ENCODE results near the gene STK35.

Gene STK35

GRCh38 chr20:2053615-2054014 is 48.0 kb upstream of the STK35 start:
- Histone ChIP-seq H4K20me1 (ENCODE audit: insufficient read depth, low read length) (no peaks in the 10 kb centered on the region), H2AFZ (ENCODE audit: low read depth, low read length) (no peak overlapping the region), H3K27me3 (ENCODE audit: insufficient read depth, low read length, poor library complexity) (peaks cover 9% of the 10 kb centered on the region), H3K79me2 (ENCODE audit: insufficient read depth, low read length) (no peaks in the 10 kb centered on the region), H3K4me1 (ENCODE audit: insufficient read depth, low read length) (no peaks in the 10 kb centered on the region), H3K4me2 (ENCODE audit: insufficient read depth, low read length) (no peak overlapping the region), H3K27ac (ENCODE audit: low read length) (no peak overlapping the region), H3K4me3 (ENCODE audit: low read depth in 1 of 2, low read length in 2 of 2) (no peak overlapping the region), H3K9me3 (ENCODE audit: insufficient read depth, low read length, severe bottlenecking) (no peaks in the 10 kb centered on the region), H3K9ac (ENCODE audit: low read depth, low read length) (no peak overlapping the region), H3K36me3 (ENCODE audit: insufficient read depth, low read length) (no peaks in the 10 kb centered on the region)
- no peak for DNase-seq
- no peak for ATAC-seq (ENCODE audit: insufficient read depth, low read depth)
- TF ChIP-seq, protein P1, sequence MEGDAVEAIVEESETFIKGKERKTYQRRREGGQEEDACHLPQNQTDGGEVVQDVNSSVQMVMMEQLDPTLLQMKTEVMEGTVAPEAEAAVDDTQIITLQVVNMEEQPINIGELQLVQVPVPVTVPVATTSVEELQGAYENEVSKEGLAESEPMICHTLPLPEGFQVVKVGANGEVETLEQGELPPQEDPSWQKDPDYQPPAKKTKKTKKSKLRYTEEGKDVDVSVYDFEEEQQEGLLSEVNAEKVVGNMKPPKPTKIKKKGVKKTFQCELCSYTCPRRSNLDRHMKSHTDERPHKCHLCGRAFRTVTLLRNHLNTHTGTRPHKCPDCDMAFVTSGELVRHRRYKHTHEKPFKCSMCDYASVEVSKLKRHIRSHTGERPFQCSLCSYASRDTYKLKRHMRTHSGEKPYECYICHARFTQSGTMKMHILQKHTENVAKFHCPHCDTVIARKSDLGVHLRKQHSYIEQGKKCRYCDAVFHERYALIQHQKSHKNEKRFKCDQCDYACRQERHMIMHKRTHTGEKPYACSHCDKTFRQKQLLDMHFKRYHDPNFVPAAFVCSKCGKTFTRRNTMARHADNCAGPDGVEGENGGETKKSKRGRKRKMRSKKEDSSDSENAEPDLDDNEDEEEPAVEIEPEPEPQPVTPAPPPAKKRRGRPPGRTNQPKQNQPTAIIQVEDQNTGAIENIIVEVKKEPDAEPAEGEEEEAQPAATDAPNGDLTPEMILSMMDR (IDR thresholded peaks at IDR 0.05; ENCODE audit: borderline replicate concordance, extremely low read depth, low read length, poor library complexity, severe bottlenecking) = no peak
- no peak for TF ChIP-seq EZH2 (IDR thresholded peaks at IDR 0.05; ENCODE audit: borderline replicate concordance, low read depth, low read length, severe bottlenecking)

GRCh38 chr20:2054911-2055310 is 46.7 kb upstream of the STK35 start:
- H3K36me3 ChIP-seq (ENCODE audit: insufficient read depth, low read length) = no peaks in the 10 kb centered on the region
- TF ChIP-seq, protein P1 (IDR thresholded peaks at IDR 0.05; ENCODE audit: borderline replicate concordance, extremely low read depth, low read length, poor library complexity, severe bottlenecking) = no peak
- H2AFZ ChIP-seq (ENCODE audit: low read depth, low read length) = no peak overlapping the region
- H4K20me1 ChIP-seq (ENCODE audit: insufficient read depth, low read length) = no peaks in the 10 kb centered on the region
- H3K9ac ChIP-seq (ENCODE audit: low read depth, low read length) = no peak overlapping the region
- H3K27me3 ChIP-seq (ENCODE audit: insufficient read depth, low read length, poor library complexity) = no peaks in the 10 kb centered on the region
- no peaks in the 10 kb centered on the region for H3K79me2 ChIP-seq (ENCODE audit: insufficient read depth, low read length)
- no peak overlapping the region for H3K4me3 ChIP-seq (ENCODE audit: low read depth in 1 of 2, low read length in 2 of 2)
- H3K27ac ChIP-seq (ENCODE audit: low read length) = no peak overlapping the region
- no peaks in the 10 kb centered on the region for H3K9me3 ChIP-seq (ENCODE audit: insufficient read depth, low read length, severe bottlenecking)
- no peaks in the 10 kb centered on the region for H3K4me1 ChIP-seq (ENCODE audit: insufficient read depth, low read length)
- H3K4me2 ChIP-seq (ENCODE audit: insufficient read depth, low read length) = no peak overlapping the region
- ATAC-seq (ENCODE audit: insufficient read depth, low read depth) (no peak), DNase-seq (no peak)

DNA sequence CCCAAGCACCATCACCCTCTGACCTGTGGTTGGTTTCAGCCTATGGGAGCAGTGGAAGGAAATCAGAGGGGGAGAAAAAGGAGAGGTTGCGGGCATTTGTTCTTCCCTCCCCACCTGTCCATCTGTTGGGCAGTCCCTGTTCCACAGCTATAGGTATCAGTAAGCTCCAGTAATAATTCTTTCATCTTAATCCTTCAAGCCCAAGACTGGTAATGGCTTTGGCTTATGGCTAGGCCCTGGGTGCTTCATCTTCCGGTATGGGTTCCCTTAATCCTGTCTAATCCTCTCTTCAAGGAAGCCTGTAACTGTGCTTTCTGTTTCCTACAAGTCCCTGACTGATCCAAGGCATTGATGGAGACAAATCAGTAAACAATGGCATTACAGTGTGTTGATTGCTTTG is 42.2 kb upstream of the STK35 start:
- no peak overlapping the region for H3K9ac ChIP-seq (ENCODE audit: low read depth, low read length)
- H3K9me3 ChIP-seq (ENCODE audit: insufficient read depth, low read length, severe bottlenecking) = no peaks in the 10 kb centered on the region
- H3K27me3 ChIP-seq (ENCODE audit: insufficient read depth, low read length, poor library complexity) = no peaks in the 10 kb centered on the region
- H3K27ac ChIP-seq (ENCODE audit: low read length) = no peak overlapping the region
- H3K4me2 ChIP-seq (ENCODE audit: insufficient read depth, low read length) = no peak overlapping the region
- no peak for ATAC-seq (ENCODE audit: insufficient read depth, low read depth)
- H4K20me1 ChIP-seq (ENCODE audit: insufficient read depth, low read length) = no peaks in the 10 kb centered on the region
- no peak for DNase-seq
- no peaks in the 10 kb centered on the region for H3K36me3 ChIP-seq (ENCODE audit: insufficient read depth, low read length)
- no peak overlapping the region for H2AFZ ChIP-seq (ENCODE audit: low read depth, low read length)
- H3K4me3 ChIP-seq (ENCODE audit: low read depth in 1 of 2, low read length in 2 of 2) = no peak overlapping the region
- no peaks in the 10 kb centered on the region for H3K79me2 ChIP-seq (ENCODE audit: insufficient read depth, low read length)
- no peaks in the 10 kb centered on the region for H3K4me1 ChIP-seq (ENCODE audit: insufficient read depth, low read length)
- TF ChIP-seq, protein P1 (IDR thresholded peaks at IDR 0.05; ENCODE audit: borderline replicate concordance, extremely low read depth, low read length, poor library complexity, severe bottlenecking) = no peak
- TF ChIP-seq EZH2 (IDR thresholded peaks at IDR 0.05; ENCODE audit: borderline replicate concordance, low read depth, low read length, severe bottlenecking) = no peak

GRCh38 chr20:2065099-2065498 is 36.5 kb upstream of the STK35 start:
- Histone ChIP-seq H3K27ac (ENCODE audit: low read length) (no peak overlapping the region), H2AFZ (ENCODE audit: low read depth, low read length) (no peak overlapping the region), H4K20me1 (ENCODE audit: insufficient read depth, low read length) (no peaks in the 10 kb centered on the region), H3K4me3 (ENCODE audit: low read depth in 1 of 2, low read length in 2 of 2) (no peak overlapping the region), H3K27me3 (ENCODE audit: insufficient read depth, low read length, poor library complexity) (peaks cover 5% of the 10 kb centered on the region), H3K36me3 (ENCODE audit: insufficient read depth, low read length) (no peaks in the 10 kb centered on the region), H3K9ac (ENCODE audit: low read depth, low read length) (no peak overlapping the region), H3K4me2 (ENCODE audit: insufficient read depth, low read length) (no peak overlapping the region), H3K9me3 (ENCODE audit: insufficient read depth, low read length, severe bottlenecking) (no peaks in the 10 kb centered on the region), H3K4me1 (ENCODE audit: insufficient read depth, low read length) (no peaks in the 10 kb centered on the region), H3K79me2 (ENCODE audit: insufficient read depth, low read length) (no peaks in the 10 kb centered on the region)
- ATAC-seq (ENCODE audit: insufficient read depth, low read depth) = no peak
- TF ChIP-seq, protein P1 (IDR thresholded peaks at IDR 0.05; ENCODE audit: borderline replicate concordance, extremely low read depth, low read length, poor library complexity, severe bottlenecking) = no peak
- TF ChIP-seq EZH2 (IDR thresholded peaks at IDR 0.05; ENCODE audit: borderline replicate concordance, low read depth, low read length, severe bottlenecking) = no peak
- no peak for DNase-seq
